Measurements from ENCODE around the gene CSTF1. TPM values are rescaled to one million over a fixed set of nuclear protein-coding genes. Genes with fewer than 3 reads are reported as not detected.
A peak's percentile ranks its signal among the peaks of the same experiment; 100 is the strongest.

CSTF1 gene
- total and polyA plus RNA-seq, 2 of the 4 experiments (the other 2 are of a cell fraction) = 48.8 to 105 TPM

DNA sequence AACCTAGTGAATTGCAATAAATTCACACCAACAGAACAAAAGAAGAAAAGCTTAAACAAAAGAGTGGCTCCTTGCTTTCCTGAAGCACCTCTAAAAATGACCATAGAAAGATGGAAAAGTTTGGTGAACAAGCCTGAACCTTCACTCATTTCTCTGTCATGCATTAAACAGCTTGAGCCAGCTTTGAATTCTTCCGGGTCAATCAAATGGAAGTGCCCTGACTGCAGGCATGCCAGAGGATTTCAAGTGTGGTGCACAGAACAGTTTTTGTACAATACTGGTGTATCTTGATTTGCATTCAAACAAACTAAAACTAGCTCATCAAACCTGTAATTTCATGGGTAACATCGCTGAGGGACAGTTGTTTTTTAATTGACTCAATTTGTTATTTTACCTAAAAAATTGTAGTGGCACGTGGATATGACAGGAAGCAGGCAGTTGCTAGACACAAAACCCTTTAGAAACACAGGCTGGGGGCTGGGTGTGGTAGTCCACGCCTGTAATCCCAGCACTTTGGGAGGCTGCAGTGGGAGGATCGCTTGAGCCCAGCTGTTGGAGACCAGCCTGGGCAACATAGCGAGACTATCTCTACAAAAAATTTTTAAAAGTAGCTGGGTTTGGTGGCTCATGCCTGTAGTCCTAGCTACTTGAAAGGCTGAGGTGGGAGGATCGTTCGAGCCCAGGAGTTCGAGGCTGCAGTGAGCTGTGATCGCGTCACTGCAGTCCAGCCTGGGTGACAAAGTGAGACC is 28.7 kb downstream of the CSTF1 start:
- peak overlapping the region; percentile 30 for H3K18ac ChIP-seq (ENCODE audit: low read depth, low read length)
- ChIA-PET POLR2A (ENCODE audit: unreplicated experiment) (interaction anchor here (0.7 to 1.0 kb wide), 2 partner anchors 9 to 29 kb away, joined by 3 read pairs; partner anchors contain the start of genes AURKA, CASS4 and CSTF1), CTCF (no interaction called here)
- H3K79me1 ChIP-seq (ENCODE audit: low read depth in 1 of 2, low read length in 2 of 2) = peaks cover 35 to 72% of the 10 kb centered on the region in 2 experiments
- H3K14ac ChIP-seq (replicated peaks; ENCODE audit: low read depth, low read length) = peak overlapping the region; percentile 74
- H2BK5ac ChIP-seq (ENCODE audit: low read depth, low read length, poor library complexity, severe bottlenecking) = peak overlapping the region; percentile 93
- H3K23ac ChIP-seq (ENCODE audit: low read depth, low read length) = peak overlapping the region; percentile 75; the same call in 1 of the 2 replicates
- H2BK20ac ChIP-seq (ENCODE audit: low read depth, low read length) = peak overlapping the region; percentile 99
- peak overlapping the region; percentile 80 for H4K91ac ChIP-seq (ENCODE audit: insufficient read depth, low read depth, low read length)
- peak overlapping the region; percentile 97 for H2AK5ac ChIP-seq (ENCODE audit: low read depth, low read length)
- no TSS peak for BruUV-seq (replicated peaks)
- peak overlapping the region; percentile 99 for H2BK120ac ChIP-seq (ENCODE audit: low read depth, low read length)
- peak overlapping the region; percentile 83 to 87 for H4K8ac ChIP-seq (ENCODE audit: low read depth in 2 of 2, low read length in 2 of 2)
- no peak for ATAC-seq (ENCODE audit: low read depth)
- H3K9me3 ChIP-seq (ENCODE audit: control insufficient read depth, insufficient read depth, low read length) = no peaks in the 10 kb centered on the region
- peaks cover 31% of the 10 kb centered on the region for H3K36me3 ChIP-seq (ENCODE audit: control insufficient read depth, insufficient read depth, low read length)
- no peak overlapping the region for H3K4me3 ChIP-seq (ENCODE audit: insufficient read depth, low read depth, low read length)
- H3K4ac ChIP-seq (ENCODE audit: low read depth, low read length) = peak overlapping the region; percentile 97
- no peak overlapping the region for H3K9ac ChIP-seq (ENCODE audit: low read depth, low read length)
- H3K9me1 ChIP-seq (ENCODE audit: insufficient read depth, low read length) = peaks cover 33% of the 10 kb centered on the region
- no peak overlapping the region for H3K4me2 ChIP-seq (ENCODE audit: low read depth, low read length)
- peak overlapping the region; percentile 24; the same call in 1 of the 2 replicates for H3K56ac ChIP-seq (ENCODE audit: extremely low read depth, insufficient read depth, low read length)
- no peaks in the 10 kb centered on the region for H4K20me1 ChIP-seq (ENCODE audit: insufficient read depth, low read length)
- DNase-seq = no peak
- H4K5ac ChIP-seq (ENCODE audit: low read depth, low read length) = peak overlapping the region; percentile 83; the same call in 1 of the 2 replicates
- in situ Hi-C loops (cut with MboI; ENCODE audit: low sequenced_read_pairs) = no loop called here
- no peak overlapping the region for H2AFZ ChIP-seq (replicated peaks; ENCODE audit: low read length, poor library complexity)
- dilution Hi-C loops (cut with HindIII; ENCODE audit: low sequenced_read_pairs, unreplicated experiment) = no loop called here
- TF ChIP-seq RFX5 (IDR thresholded peaks at IDR 0.05; ENCODE audit: low read depth, low read length) (no peak), RAD21 (IDR thresholded peaks at IDR 0.05; ENCODE audit: low read length) (no peak), SMC3 (IDR thresholded peaks at IDR 0.05; ENCODE audit: low read depth, low read length) (no peak), NFE2L2 (IDR thresholded peaks at IDR 0.05; ENCODE audit: low read depth, low read length) (no peak), CTCF (conservative IDR thresholded peaks at IDR 0.05; ENCODE audit: low read depth, low read length) (no peak), MAFK (IDR thresholded peaks at IDR 0.05; ENCODE audit: low read depth, low read length) (no peak)
- TF ChIP-seq, protein P1, sequence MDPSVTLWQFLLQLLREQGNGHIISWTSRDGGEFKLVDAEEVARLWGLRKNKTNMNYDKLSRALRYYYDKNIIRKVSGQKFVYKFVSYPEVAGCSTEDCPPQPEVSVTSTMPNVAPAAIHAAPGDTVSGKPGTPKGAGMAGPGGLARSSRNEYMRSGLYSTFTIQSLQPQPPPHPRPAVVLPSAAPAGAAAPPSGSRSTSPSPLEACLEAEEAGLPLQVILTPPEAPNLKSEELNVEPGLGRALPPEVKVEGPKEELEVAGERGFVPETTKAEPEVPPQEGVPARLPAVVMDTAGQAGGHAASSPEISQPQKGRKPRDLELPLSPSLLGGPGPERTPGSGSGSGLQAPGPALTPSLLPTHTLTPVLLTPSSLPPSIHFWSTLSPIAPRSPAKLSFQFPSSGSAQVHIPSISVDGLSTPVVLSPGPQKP (IDR thresholded peaks at IDR 0.05; ENCODE audit: borderline replicate concordance, low read depth, low read length) = no peak
- no peaks in the 10 kb centered on the region for H3K27me3 ChIP-seq (ENCODE audit: control insufficient read depth, insufficient read depth, low read length)
- 100% methylated on average over 2 of the region's 11 CpGs; no CpG with 5 or more reads in 1 of the 2 experiments for WGBS, 2 experiments (ENCODE audit: extremely low coverage in 2 of 2, insufficient read length in 1 of 2)
- H3K27ac ChIP-seq (ENCODE audit: insufficient read depth, low read length) = peak overlapping the region; percentile 56
- peaks cover 39% of the 10 kb centered on the region for H3K4me1 ChIP-seq (ENCODE audit: control insufficient read depth, insufficient read depth, low read length)
- H2AK9ac ChIP-seq (replicated peaks; ENCODE audit: low read depth, low read length, poor library complexity) = peak overlapping the region; percentile 55
- intact Hi-C loops (cut with micrococcal nuclease) = no loop called here
- peak overlapping the region; percentile 94; the same call in 2 of the 3 replicates for H2BK15ac ChIP-seq (ENCODE audit: low read depth, low read length)
